GM23338 (cell line): ENCODE measurements around the gene CETP. TPM values are rescaled to one million over a fixed set of nuclear protein-coding genes. Genes with fewer than 3 reads are reported as not detected.

Experiments
- ATAC-seq: fragments of 200-7000 bp; cut with Tn5 transposase; 3 replicates; pipeline ENCODE4 v1.9.1; 2020
- DNase-seq: peaks from one replicate; pipeline ENCODE4 v3.0.0-alpha.2; 2015; ENCODE audit warnings: low spot score
- H2AFZ ChIP-seq: fragments of 200-600 bp; sonication (generic); 2 replicates; pipeline ENCODE4 v1.8.0; 2016; ENCODE audit warnings: antibody characterized with exemption, mild to moderate bottlenecking, moderate library complexity
- H3F3A ChIP-seq: fragments of 200-600 bp; sonication (generic); replicated peaks from 2 replicates; pipeline ENCODE4 v1.8.0; 2017; ENCODE audit warnings: antibody characterized with exemption, mixed run types, low read depth
- H3K27ac ChIP-seq: fragments of 200-600 bp; sonication (generic); 2 replicates; pipeline ENCODE4 v1.6.1; 2016; ENCODE audit warnings: low read depth
- H3K27me3 ChIP-seq: fragments of 200-600 bp; sonication (generic); 2 replicates; pipeline ENCODE4 v1.8.0; 2016; ENCODE audit warnings: mild to moderate bottlenecking, mixed run types, moderate library complexity; ENCODE audit not compliant: insufficient read depth
- H3K36me3 ChIP-seq: fragments of 200-600 bp; sonication (generic); 2 replicates; pipeline ENCODE4 v1.8.0; 2016; ENCODE audit warnings: mild to moderate bottlenecking; ENCODE audit not compliant: insufficient read depth
- H3K4me1 ChIP-seq: fragments of 200-600 bp; sonication (generic); 2 replicates; pipeline ENCODE4 v1.8.0; 2016; ENCODE audit warnings: mild to moderate bottlenecking, moderate library complexity; ENCODE audit not compliant: insufficient read depth
- H3K4me2 ChIP-seq: fragments of 200-600 bp; sonication (generic); 2 replicates; pipeline ENCODE4 v1.7.1; 2017; ENCODE audit warnings: mixed run types
- H3K4me3 ChIP-seq: fragments of 200-600 bp; sonication (generic); 2 replicates; pipeline ENCODE4 v1.6.1; 2016; ENCODE audit warnings: mixed run types
- H3K79me2 ChIP-seq: fragments of 200-600 bp; sonication (generic); replicated peaks from 2 replicates; pipeline ENCODE4 v1.8.0; 2017; ENCODE audit warnings: mild to moderate bottlenecking; ENCODE audit not compliant: insufficient read depth
- H3K9me2 ChIP-seq: fragments of 200-600 bp; sonication (generic); 2 replicates; pipeline ENCODE4 v1.8.0; 2017; ENCODE audit not compliant: insufficient read depth
- H4K20me1 ChIP-seq: fragments of 200-600 bp; sonication (generic); replicated peaks from 2 replicates; pipeline ENCODE4 v1.8.0; 2017; ENCODE audit warnings: mild to moderate bottlenecking; ENCODE audit not compliant: insufficient read depth
- H3K27ac Mint-ChIP-seq: 2 replicates; pipeline ENCODE4 v1.8.0; 2020; ENCODE audit warnings: inconsistent platforms, mild to moderate bottlenecking, moderate library complexity, mixed read lengths
- H3K27me3 Mint-ChIP-seq: 3 replicates; pipeline ENCODE4 v1.8.0; 2022; ENCODE audit warnings: low read depth, mild to moderate bottlenecking, moderate library complexity, mixed read lengths, inconsistent platforms; ENCODE audit not compliant: insufficient read depth, poor library complexity
- H3K36me3 Mint-ChIP-seq: 3 replicates; pipeline ENCODE4 v1.8.0; 2021; ENCODE audit warnings: low read depth, mild to moderate bottlenecking, inconsistent platforms, moderate library complexity, mixed read lengths
- H3K4me1 Mint-ChIP-seq: 3 replicates; pipeline ENCODE4 v1.8.0; 2020; ENCODE audit warnings: mild to moderate bottlenecking, inconsistent platforms, mixed read lengths
- H3K4me3 Mint-ChIP-seq: 3 replicates; pipeline ENCODE4 v1.8.0; 2021; ENCODE audit warnings: moderate library complexity, mild to moderate bottlenecking, inconsistent platforms, mixed read lengths
- H3K9me3 Mint-ChIP-seq: 3 replicates; pipeline ENCODE4 v1.8.0; 2020; ENCODE audit warnings: moderate library complexity, mild to moderate bottlenecking, inconsistent platforms, mixed read lengths
- CREB1 ChIP-seq: fragments of 250-450 bp; sonication (Bioruptor Pico); IDR thresholded peaks from 2 replicates; pipeline ENCODE4 v1.5.0; 2020; ENCODE audit warnings: low read depth, mild to moderate bottlenecking, moderate library complexity
- ETS1 ChIP-seq: IDR thresholded peaks from 2 replicates; pipeline ENCODE4 v1.6.1; 2016; ENCODE audit warnings: antibody characterized with exemption
- EZH2 ChIP-seq: fragments of 200-600 bp; sonication (generic); IDR thresholded peaks from one replicate; pipeline ENCODE4 v1.8.0; 2017; ENCODE audit warnings: antibody characterized with exemption, mild to moderate bottlenecking, low read depth; ENCODE audit not compliant: unreplicated experiment
- EZH2phosphoT487 ChIP-seq: fragments of 200-600 bp; sonication (generic); IDR thresholded peaks from one replicate; pipeline ENCODE4 v1.8.1; 2018; ENCODE audit warnings: antibody characterized with exemption; ENCODE audit not compliant: unreplicated experiment
- JUNB ChIP-seq: IDR thresholded peaks from one replicate; pipeline ENCODE4 v1.6.1; 2016; ENCODE audit warnings: antibody characterized with exemption; ENCODE audit not compliant: unreplicated experiment
- NANOG ChIP-seq: IDR thresholded peaks from 2 replicates; pipeline ENCODE4 v1.6.1; 2016; ENCODE audit warnings: antibody characterized with exemption, borderline replicate concordance
- STAT1 ChIP-seq: IDR thresholded peaks from one replicate; pipeline ENCODE4 v1.6.1; 2016; ENCODE audit warnings: antibody characterized with exemption; ENCODE audit not compliant: unreplicated experiment
- ZNF114 ChIP-seq: fragments of 250-450 bp; sonication (Bioruptor Pico); IDR thresholded peaks from 2 replicates; pipeline ENCODE4 v1.5.0; 2020; ENCODE audit warnings: mild to moderate bottlenecking, moderate library complexity
- polyA plus RNA-seq: library from polyadenylated mRNA; unstranded; fragments of >200 nt; fragmentation: Nextera tagmentation; extraction: Ambion mirVana; gene quantifications from 2 replicates; pipeline ENCODE4 v1.2.1, GENCODE V29; 2016
- total RNA-seq: library from RNA; depleted of rRNA; stranded (reverse); fragments of >200 nt; shearing (Covaris generic); gene quantifications from 2 replicates; pipeline ENCODE4 v1.2.3, GENCODE V29; 2014
- TF ChIP-seq, protein P1 (sequence below): IDR thresholded peaks from one replicate; pipeline ENCODE4 v1.6.1; 2018; ENCODE audit warnings: antibody characterized with exemption; ENCODE audit not compliant: unreplicated experiment
- TF ChIP-seq, protein P2 (sequence below): fragments of 250-450 bp; sonication (Bioruptor Pico); IDR thresholded peaks from 2 replicates; pipeline ENCODE4 v1.5.0; 2020; ENCODE audit warnings: mild to moderate bottlenecking, moderate library complexity

Gene CETP
- total and polyA plus RNA-seq, 2 experiments from 2014 or later: not detected

GRCh38 chr16:56939801-56940200 is 21.9 kb upstream of the CETP start (continued):
- TF ChIP-seq, protein P1, sequence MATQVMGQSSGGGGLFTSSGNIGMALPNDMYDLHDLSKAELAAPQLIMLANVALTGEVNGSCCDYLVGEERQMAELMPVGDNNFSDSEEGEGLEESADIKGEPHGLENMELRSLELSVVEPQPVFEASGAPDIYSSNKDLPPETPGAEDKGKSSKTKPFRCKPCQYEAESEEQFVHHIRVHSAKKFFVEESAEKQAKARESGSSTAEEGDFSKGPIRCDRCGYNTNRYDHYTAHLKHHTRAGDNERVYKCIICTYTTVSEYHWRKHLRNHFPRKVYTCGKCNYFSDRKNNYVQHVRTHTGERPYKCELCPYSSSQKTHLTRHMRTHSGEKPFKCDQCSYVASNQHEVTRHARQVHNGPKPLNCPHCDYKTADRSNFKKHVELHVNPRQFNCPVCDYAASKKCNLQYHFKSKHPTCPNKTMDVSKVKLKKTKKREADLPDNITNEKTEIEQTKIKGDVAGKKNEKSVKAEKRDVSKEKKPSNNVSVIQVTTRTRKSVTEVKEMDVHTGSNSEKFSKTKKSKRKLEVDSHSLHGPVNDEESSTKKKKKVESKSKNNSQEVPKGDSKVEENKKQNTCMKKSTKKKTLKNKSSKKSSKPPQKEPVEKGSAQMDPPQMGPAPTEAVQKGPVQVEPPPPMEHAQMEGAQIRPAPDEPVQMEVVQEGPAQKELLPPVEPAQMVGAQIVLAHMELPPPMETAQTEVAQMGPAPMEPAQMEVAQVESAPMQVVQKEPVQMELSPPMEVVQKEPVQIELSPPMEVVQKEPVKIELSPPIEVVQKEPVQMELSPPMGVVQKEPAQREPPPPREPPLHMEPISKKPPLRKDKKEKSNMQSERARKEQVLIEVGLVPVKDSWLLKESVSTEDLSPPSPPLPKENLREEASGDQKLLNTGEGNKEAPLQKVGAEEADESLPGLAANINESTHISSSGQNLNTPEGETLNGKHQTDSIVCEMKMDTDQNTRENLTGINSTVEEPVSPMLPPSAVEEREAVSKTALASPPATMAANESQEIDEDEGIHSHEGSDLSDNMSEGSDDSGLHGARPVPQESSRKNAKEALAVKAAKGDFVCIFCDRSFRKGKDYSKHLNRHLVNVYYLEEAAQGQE: no peak

GRCh38 chr16:56941092-56941491 is 20.7 kb upstream of the CETP start:
- H3K27me3 Mint-ChIP-seq: peaks cover 3% of the 10 kb centered on the region
- Histone ChIP-seq H3K36me3 (peaks cover 71% of the 10 kb centered on the region), H4K20me1 (peaks cover 5% of the 10 kb centered on the region; the same call in 1 of the 2 replicates), H3F3A (no peaks in the 10 kb centered on the region), H3K27me3 (no peaks in the 10 kb centered on the region), H3K79me2 (peaks cover 10% of the 10 kb centered on the region; the same call in 1 of the 2 replicates), H3K27ac (no peak overlapping the region), H2AFZ (no peak overlapping the region), H3K4me2 (no peak overlapping the region), H3K4me3 (no peak overlapping the region), H3K4me1 (no peaks in the 10 kb centered on the region), H3K9me2 (no peaks in the 10 kb centered on the region)
- DNase-seq (no peak), ATAC-seq (no peak)
- no peaks in the 10 kb centered on the region for H3K9me3 Mint-ChIP-seq
- no peak overlapping the region for H3K27ac Mint-ChIP-seq
- TF ChIP-seq EZH2 (no peak), CREB1 (CRISPR knock-in tag) (no peak), NANOG (no peak), STAT1 (no peak), ETS1 (no peak), ZNF114 (CRISPR knock-in tag) (no peak), JUNB (no peak)
- H3K4me3 Mint-ChIP-seq: no peak overlapping the region
- peaks cover 4% of the 10 kb centered on the region for H3K4me1 Mint-ChIP-seq
- peaks cover 88% of the 10 kb centered on the region for H3K36me3 Mint-ChIP-seq

DNA sequence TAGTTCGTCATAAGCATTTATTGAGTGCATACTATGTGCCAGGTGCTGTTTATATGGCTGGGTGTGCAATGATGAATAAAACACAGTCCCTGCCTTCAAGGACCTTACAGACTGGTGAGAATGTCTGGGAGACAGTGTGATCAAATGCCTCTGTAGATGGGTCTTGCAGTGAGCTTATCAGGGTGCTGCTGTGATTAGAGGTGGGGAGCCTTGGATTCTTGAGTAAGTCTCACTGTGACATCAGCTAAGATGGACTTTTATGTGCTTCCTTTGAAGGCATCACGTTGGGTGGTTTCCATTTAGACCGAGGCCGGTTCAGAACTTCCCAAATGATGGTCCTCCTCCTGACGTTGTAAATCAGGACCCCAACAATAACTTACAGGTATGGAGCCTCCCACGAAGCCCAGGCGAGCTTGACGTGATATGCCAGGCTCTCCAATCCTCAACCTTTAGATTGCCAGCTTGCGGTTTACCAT is 19.9 kb upstream of the CETP start:
- H3F3A ChIP-seq: no peaks in the 10 kb centered on the region
- H3K4me2 ChIP-seq: no peak overlapping the region
- H3K4me3 ChIP-seq: no peak overlapping the region
- H3K27me3 ChIP-seq: no peaks in the 10 kb centered on the region
- H3K4me1 ChIP-seq: no peaks in the 10 kb centered on the region
- H3K27ac ChIP-seq: no peak overlapping the region
- no peaks in the 10 kb centered on the region for H3K9me2 ChIP-seq
- H3K27ac Mint-ChIP-seq: no peak overlapping the region
- H3K36me3 Mint-ChIP-seq: peaks cover 80% of the 10 kb centered on the region
- H3K4me1 Mint-ChIP-seq: peaks cover 8% of the 10 kb centered on the region
- 0 out of 2 replicates have a peak, but pooled peaks cover 5% of the 10 kb centered on the region for H3K79me2 ChIP-seq
- no peak for DNase-seq
- ATAC-seq: no peak
- no peaks in the 10 kb centered on the region for H3K9me3 Mint-ChIP-seq
- no peak overlapping the region for H3K4me3 Mint-ChIP-seq
- no peak overlapping the region for H2AFZ ChIP-seq
- H3K27me3 Mint-ChIP-seq: peaks cover 6% of the 10 kb centered on the region
- H4K20me1 ChIP-seq: peaks cover 5% of the 10 kb centered on the region; the same call in 1 of the 2 replicates
- H3K36me3 ChIP-seq: peaks cover 63% of the 10 kb centered on the region
- TF ChIP-seq EZH2 (no peak), EZH2phosphoT487 (no peak), ZNF114 (CRISPR knock-in tag) (no peak)
- TF ChIP-seq, protein P2, sequence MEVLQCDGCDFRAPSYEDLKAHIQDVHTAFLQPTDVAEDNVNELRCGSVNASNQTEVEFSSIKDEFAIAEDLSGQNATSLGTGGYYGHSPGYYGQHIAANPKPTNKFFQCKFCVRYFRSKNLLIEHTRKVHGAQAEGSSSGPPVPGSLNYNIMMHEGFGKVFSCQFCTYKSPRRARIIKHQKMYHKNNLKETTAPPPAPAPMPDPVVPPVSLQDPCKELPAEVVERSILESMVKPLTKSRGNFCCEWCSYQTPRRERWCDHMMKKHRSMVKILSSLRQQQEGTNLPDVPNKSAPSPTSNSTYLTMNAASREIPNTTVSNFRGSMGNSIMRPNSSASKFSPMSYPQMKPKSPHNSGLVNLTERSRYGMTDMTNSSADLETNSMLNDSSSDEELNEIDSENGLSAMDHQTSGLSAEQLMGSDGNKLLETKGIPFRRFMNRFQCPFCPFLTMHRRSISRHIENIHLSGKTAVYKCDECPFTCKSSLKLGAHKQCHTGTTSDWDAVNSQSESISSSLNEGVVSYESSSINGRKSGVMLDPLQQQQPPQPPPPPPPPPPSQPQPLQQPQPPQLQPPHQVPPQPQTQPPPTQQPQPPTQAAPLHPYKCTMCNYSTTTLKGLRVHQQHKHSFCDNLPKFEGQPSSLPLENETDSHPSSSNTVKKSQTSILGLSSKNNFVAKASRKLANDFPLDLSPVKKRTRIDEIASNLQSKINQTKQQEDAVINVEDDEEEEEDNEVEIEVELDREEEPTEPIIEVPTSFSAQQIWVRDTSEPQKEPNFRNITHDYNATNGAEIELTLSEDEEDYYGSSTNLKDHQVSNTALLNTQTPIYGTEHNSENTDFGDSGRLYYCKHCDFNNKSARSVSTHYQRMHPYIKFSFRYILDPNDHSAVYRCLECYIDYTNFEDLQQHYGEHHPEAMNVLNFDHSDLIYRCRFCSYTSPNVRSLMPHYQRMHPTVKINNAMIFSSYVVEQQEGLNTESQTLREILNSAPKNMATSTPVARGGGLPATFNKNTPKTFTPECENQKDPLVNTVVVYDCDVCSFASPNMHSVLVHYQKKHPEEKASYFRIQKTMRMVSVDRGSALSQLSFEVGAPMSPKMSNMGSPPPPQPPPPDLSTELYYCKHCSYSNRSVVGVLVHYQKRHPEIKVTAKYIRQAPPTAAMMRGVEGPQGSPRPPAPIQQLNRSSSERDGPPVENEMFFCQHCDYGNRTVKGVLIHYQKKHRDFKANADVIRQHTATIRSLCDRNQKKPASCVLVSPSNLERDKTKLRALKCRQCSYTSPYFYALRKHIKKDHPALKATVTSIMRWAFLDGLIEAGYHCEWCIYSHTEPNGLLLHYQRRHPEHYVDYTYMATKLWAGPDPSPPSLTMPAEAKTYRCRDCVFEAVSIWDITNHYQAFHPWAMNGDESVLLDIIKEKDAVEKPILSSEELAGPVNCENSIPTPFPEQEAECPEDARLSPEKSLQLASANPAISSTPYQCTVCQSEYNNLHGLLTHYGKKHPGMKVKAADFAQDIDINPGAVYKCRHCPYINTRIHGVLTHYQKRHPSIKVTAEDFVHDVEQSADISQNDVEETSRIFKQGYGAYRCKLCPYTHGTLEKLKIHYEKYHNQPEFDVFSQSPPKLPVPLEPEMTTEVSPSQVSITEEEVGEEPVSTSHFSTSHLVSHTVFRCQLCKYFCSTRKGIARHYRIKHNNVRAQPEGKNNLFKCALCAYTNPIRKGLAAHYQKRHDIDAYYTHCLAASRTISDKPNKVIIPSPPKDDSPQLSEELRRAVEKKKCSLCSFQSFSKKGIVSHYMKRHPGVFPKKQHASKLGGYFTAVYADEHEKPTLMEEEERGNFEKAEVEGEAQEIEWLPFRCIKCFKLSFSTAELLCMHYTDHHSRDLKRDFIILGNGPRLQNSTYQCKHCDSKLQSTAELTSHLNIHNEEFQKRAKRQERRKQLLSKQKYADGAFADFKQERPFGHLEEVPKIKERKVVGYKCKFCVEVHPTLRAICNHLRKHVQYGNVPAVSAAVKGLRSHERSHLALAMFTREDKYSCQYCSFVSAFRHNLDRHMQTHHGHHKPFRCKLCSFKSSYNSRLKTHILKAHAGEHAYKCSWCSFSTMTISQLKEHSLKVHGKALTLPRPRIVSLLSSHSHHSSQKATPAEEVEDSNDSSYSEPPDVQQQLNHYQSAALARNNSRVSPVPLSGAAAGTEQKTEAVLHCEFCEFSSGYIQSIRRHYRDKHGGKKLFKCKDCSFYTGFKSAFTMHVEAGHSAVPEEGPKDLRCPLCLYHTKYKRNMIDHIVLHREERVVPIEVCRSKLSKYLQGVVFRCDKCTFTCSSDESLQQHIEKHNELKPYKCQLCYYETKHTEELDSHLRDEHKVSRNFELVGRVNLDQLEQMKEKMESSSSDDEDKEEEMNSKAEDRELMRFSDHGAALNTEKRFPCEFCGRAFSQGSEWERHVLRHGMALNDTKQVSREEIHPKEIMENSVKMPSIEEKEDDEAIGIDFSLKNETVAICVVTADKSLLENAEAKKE (CRISPR knock-in tag): no peak
